Effector memory CD4-positive, alpha-beta T cell (primary cell): Measurements from ENCODE around the gene EPHB1.
"Not testable (repeated sequence)": the region's sequence is repeated elsewhere in the genome, so short reads cannot be mapped to it uniquely, and the experiment has no call there.

Source experiments
- DNase-seq, 3 donors: peaks; one replicate each; pipeline ENCODE4 v3.0.0-alpha.2; 2020
- H3K27ac ChIP-seq: 2 replicates; pipeline ENCODE4 v1.7.0; 2013; ENCODE audit warnings: mild to moderate bottlenecking, low read length, moderate library complexity; ENCODE audit not compliant: insufficient read depth, poor library complexity, severe bottlenecking
- H3K27me3 ChIP-seq: replicated peaks from 2 replicates; pipeline ENCODE4 v1.7.0; 2013; ENCODE audit warnings: mild to moderate bottlenecking, low read length; ENCODE audit not compliant: insufficient read depth, control insufficient read depth, poor library complexity, severe bottlenecking
- H3K36me3 ChIP-seq: 2 replicates; pipeline ENCODE4 v1.7.0; 2013; ENCODE audit warnings: mild to moderate bottlenecking, low read length, moderate library complexity; ENCODE audit not compliant: control insufficient read depth, insufficient read depth
- H3K4me1 ChIP-seq: 2 replicates; pipeline ENCODE4 v1.7.0; 2013; ENCODE audit warnings: low read length, mild to moderate bottlenecking; ENCODE audit not compliant: control insufficient read depth, insufficient read depth, poor library complexity, severe bottlenecking
- H3K4me3 ChIP-seq: 2 replicates; pipeline ENCODE4 v1.7.0; 2013; ENCODE audit warnings: low read length, low read depth, mild to moderate bottlenecking; ENCODE audit not compliant: insufficient read depth, poor library complexity, severe bottlenecking
- H3K9me3 ChIP-seq: 2 replicates; pipeline ENCODE4 v1.7.0; 2013; ENCODE audit warnings: mild to moderate bottlenecking, low read length, moderate library complexity; ENCODE audit not compliant: control insufficient read depth

The EPHB1 gene

GRCh38 chr3:135038186-135038585 lies 243.1 kb downstream of the EPHB1 start:
- H3K27me3 ChIP-seq = no peaks in the 10 kb centered on the region
- no peaks in the 10 kb centered on the region for H3K4me1 ChIP-seq
- H3K9me3 ChIP-seq = no peaks in the 10 kb centered on the region
- no peaks in the 10 kb centered on the region for H3K36me3 ChIP-seq
- no peak for DNase-seq
- no peak overlapping the region for H3K4me3 ChIP-seq
- H3K27ac ChIP-seq = no peak overlapping the region

- H3K27ac ChIP-seq, H3K36me3 ChIP-seq, H3K4me1 ChIP-seq, H3K9me3 ChIP-seq, H3K27me3 ChIP-seq, H3K4me3 ChIP-seq, DNase-seq: not testable (repeated sequence)
These were observed 244.5 kb downstream of the EPHB1 start for GRCh38 chr3:135039536-135039935.

- no peak overlapping the region for H3K4me3 ChIP-seq
- H3K4me1 ChIP-seq = no peaks in the 10 kb centered on the region
- no peaks in the 10 kb centered on the region for H3K36me3 ChIP-seq
- H3K27ac ChIP-seq = no peak overlapping the region
- H3K9me3 ChIP-seq = no peaks in the 10 kb centered on the region
- DNase-seq = no peak
- no peaks in the 10 kb centered on the region for H3K27me3 ChIP-seq
These were observed 245.5 kb downstream of the EPHB1 start for GRCh38 chr3:135040321-135041240.

- no peak for DNase-seq
- no peaks in the 10 kb centered on the region for H3K9me3 ChIP-seq
- H3K27ac ChIP-seq = no peak overlapping the region
These were observed 246.5 kb downstream of the EPHB1 start for GRCh38 chr3:135041601-135042000.

GRCh38 chr3:135047061-135047460 lies 252.0 kb downstream of the EPHB1 start:
- Histone ChIP-seq H3K4me1 (no peaks in the 10 kb centered on the region), H3K27me3 (no peaks in the 10 kb centered on the region), H3K9me3 (no peaks in the 10 kb centered on the region), H3K36me3 (no peaks in the 10 kb centered on the region), H3K4me3 (no peak overlapping the region), H3K27ac (no peak overlapping the region)
- DNase-seq = no peak

More at GRCh38 chr3:135041601-135042000, 246.5 kb downstream of the EPHB1 start:
- Histone ChIP-seq H3K4me1 (no peaks in the 10 kb centered on the region), H3K27me3 (no peaks in the 10 kb centered on the region), H3K4me3 (no peak overlapping the region), H3K36me3 (no peaks in the 10 kb centered on the region)

GRCh38 chr3:135050536-135050935 lies 255.5 kb downstream of the EPHB1 start:
- Histone ChIP-seq H3K36me3 (no peaks in the 10 kb centered on the region), H3K4me3 (no peak overlapping the region), H3K4me1 (no peaks in the 10 kb centered on the region)

GRCh38 chr3:135051409-135051973 lies 256.4 kb downstream of the EPHB1 start:
- Histone ChIP-seq H3K27ac (no peak overlapping the region), H3K4me1 (no peaks in the 10 kb centered on the region), H3K27me3 (no peaks in the 10 kb centered on the region), H3K36me3 (no peaks in the 10 kb centered on the region), H3K4me3 (no peak overlapping the region), H3K9me3 (no peaks in the 10 kb centered on the region)
- no peak for DNase-seq

More at GRCh38 chr3:135050536-135050935, 255.5 kb downstream of the EPHB1 start:
- no peaks in the 10 kb centered on the region for H3K9me3 ChIP-seq
- DNase-seq = no peak
- no peaks in the 10 kb centered on the region for H3K27me3 ChIP-seq
- H3K27ac ChIP-seq = no peak overlapping the region

- Histone ChIP-seq H3K9me3 (no peaks in the 10 kb centered on the region), H3K4me1 (no peaks in the 10 kb centered on the region), H3K36me3 (no peaks in the 10 kb centered on the region), H3K27me3 (no peaks in the 10 kb centered on the region), H3K4me3 (no peak overlapping the region), H3K27ac (no peak overlapping the region)
- no peak for DNase-seq
These were observed 260.4 kb downstream of the EPHB1 start for GRCh38 chr3:135055449-135055848.

- no peak overlapping the region for H3K27ac ChIP-seq
- no peaks in the 10 kb centered on the region for H3K36me3 ChIP-seq
- no peak for DNase-seq
- H3K9me3 ChIP-seq = no peaks in the 10 kb centered on the region
- H3K4me1 ChIP-seq = no peaks in the 10 kb centered on the region
- H3K27me3 ChIP-seq = no peaks in the 10 kb centered on the region
- H3K4me3 ChIP-seq = no peak overlapping the region
These were observed 261.1 kb downstream of the EPHB1 start for GRCh38 chr3:135056084-135056730.
